Esophagus muscularis mucosa (tissue), 4 donors: ENCODE results near the gene SRPRA. TPM values are rescaled to one million over a fixed set of nuclear protein-coding genes. Genes with fewer than 3 reads are reported as not detected.

Source experiments
- DNase-seq: peaks from one replicate; pipeline ENCODE4 v3.0.0-alpha.2; 2017; ENCODE audit errors: extremely low spot score
- H3K27ac ChIP-seq, 4 donors: fragments of 200-600 bp; sonication (generic); replicated peaks in 1 of 4; 1 replicate in 3 of 4; 2 replicates in 1 of 4; pipeline ENCODE4 v1.5.1; 2016 to 2019; ENCODE audit warnings: mild to moderate bottlenecking in 1 of 4
- H3K27me3 ChIP-seq, 4 donors: fragments of 200-600 bp; sonication (generic); one replicate each; pipeline versions ENCODE4 v1.5.1 to v1.6.0; 2016 to 2019
- H3K36me3 ChIP-seq, 4 donors: fragments of 200-600 bp; sonication (generic); one replicate each; pipeline ENCODE4 v1.5.1; 2016 to 2019
- H3K4me1 ChIP-seq, 4 donors: fragments of 200-600 bp; sonication (generic); one replicate each; pipeline ENCODE4 v1.5.1; 2016 to 2019
- H3K4me3 ChIP-seq, 4 donors: fragments of 200-600 bp; sonication (generic); 1 replicate in 2 of 4; 2 replicates in 2 of 4; pipeline ENCODE4 v1.5.1; 2016 to 2019; ENCODE audit warnings: mild to moderate bottlenecking in 4 of 4, moderate library complexity in 1 of 4
- H3K9me3 ChIP-seq, 4 donors: fragments of 200-600 bp; sonication (generic); 1 replicate in 3 of 4; 2 replicates in 1 of 4; pipeline ENCODE4 v1.5.1; 2016 to 2019
- EP300 ChIP-seq: sonication (generic); formaldehyde crosslinking; IDR thresholded peaks from one replicate; pipeline ENCODE4 v1.6.1; 2017; ENCODE audit warnings: antibody characterized with exemption
- POLR2A ChIP-seq: fragments of 450-650 bp; IDR thresholded peaks from one replicate; pipeline ENCODE4 v1.6.1; 2017; ENCODE audit warnings: antibody characterized with exemption, moderate library complexity, mild to moderate bottlenecking, low read depth
- POLR2AphosphoS5 ChIP-seq, 2 donors: sonication (generic); formaldehyde crosslinking; IDR thresholded peaks; one replicate each; pipeline ENCODE4 v1.6.1; 2017; ENCODE audit warnings: antibody characterized with exemption in 2 of 2
- WGBS: methylation state at CpG from one replicate; pipeline ENCODE4 v1.1.5; 2018; 5-methylcytosine and 5-hydroxymethylcytosine counted together
- intact Hi-C: fragments of 100-400 bp; cut with DNase I; formaldehyde crosslinking; loops from one replicate; pipeline ENCODE4 v1.15.1; 2023
- total RNA-seq, 4 donors: library from RNA; depleted of rRNA; stranded (reverse); fragments of >200 nt; gene quantifications; one replicate each; pipeline versions ENCODE4 v1.1.0 to v1.2.1, GENCODE V29; 2016
- TF ChIP-seq, protein P1 (sequence below), 3 experiments: fragments of 200-600 bp in 2 of 3; fragments of 450-650 bp in 1 of 3; sonication (generic) in 2 of 3; IDR thresholded peaks; one replicate each; pipeline ENCODE4 v1.5.1; 2017 to 2019; ENCODE audit warnings: antibody characterized with exemption in 3 of 3, mild to moderate bottlenecking in 2 of 3, moderate library complexity in 1 of 3

SRPRA gene, protein sequence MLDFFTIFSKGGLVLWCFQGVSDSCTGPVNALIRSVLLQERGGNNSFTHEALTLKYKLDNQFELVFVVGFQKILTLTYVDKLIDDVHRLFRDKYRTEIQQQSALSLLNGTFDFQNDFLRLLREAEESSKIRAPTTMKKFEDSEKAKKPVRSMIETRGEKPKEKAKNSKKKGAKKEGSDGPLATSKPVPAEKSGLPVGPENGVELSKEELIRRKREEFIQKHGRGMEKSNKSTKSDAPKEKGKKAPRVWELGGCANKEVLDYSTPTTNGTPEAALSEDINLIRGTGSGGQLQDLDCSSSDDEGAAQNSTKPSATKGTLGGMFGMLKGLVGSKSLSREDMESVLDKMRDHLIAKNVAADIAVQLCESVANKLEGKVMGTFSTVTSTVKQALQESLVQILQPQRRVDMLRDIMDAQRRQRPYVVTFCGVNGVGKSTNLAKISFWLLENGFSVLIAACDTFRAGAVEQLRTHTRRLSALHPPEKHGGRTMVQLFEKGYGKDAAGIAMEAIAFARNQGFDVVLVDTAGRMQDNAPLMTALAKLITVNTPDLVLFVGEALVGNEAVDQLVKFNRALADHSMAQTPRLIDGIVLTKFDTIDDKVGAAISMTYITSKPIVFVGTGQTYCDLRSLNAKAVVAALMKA
- 10 to 100 TPM; 52.7 to 82.0 (median 77.7) TPM for total RNA-seq

DNA sequence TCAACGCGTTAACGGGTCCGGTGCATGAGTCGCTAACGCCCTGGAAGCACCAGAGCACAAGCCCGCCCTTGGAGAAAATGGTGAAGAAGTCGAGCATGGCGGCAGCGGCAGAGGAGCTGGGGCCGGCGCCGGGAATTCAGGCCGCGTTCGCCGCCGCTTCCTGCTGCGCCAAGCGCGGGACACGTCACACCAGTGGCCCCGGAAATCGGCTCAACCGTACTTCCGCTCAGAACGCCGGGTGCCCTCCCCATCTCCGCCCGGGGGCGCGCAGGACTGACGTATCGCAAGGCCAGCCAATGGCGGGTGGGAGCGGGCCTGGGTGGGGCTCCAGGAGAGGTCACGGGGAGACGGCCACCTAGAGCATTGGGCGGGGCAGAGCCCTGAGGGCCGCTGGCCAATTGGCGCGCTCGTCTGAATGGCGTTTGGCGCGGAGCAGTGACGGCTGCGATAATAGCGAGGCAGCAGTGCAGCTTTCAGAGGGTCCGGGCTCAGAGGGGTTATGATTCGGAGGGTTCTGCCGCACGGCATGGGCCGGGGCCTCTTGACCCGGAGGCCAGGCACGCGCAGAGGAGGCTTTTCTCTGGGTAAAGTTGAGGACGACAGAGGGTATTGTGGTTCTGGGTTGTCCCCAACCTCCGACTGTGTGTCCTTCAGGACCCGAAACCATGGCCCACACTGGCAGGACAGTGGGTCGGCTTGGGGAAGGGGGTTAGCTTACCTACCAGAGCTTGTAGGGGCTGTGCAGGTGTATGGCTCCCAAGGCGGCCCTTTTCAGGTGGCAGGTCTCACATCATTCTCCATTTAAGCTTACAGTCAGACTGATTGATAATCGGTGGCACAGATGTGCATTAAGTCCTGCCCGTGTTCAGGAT, at the start of gene SRPRA, which contains the start of gene FOXRED1:
SRPRA (minus strand) TSS at position 188 of the 872 bp plus-strand sequence; CDS start at position 97, 91 bp downstream.
FOXRED1 (plus strand) TSS at position 447 of the 872 bp plus-strand sequence; CDS start at position 500, 53 bp downstream.
- intact Hi-C loops = loop anchor here (5.0 kb wide), 1 partner anchor 57 kb away; the partner anchor contains the start of genes FAM118B and RPUSD4

DNA sequence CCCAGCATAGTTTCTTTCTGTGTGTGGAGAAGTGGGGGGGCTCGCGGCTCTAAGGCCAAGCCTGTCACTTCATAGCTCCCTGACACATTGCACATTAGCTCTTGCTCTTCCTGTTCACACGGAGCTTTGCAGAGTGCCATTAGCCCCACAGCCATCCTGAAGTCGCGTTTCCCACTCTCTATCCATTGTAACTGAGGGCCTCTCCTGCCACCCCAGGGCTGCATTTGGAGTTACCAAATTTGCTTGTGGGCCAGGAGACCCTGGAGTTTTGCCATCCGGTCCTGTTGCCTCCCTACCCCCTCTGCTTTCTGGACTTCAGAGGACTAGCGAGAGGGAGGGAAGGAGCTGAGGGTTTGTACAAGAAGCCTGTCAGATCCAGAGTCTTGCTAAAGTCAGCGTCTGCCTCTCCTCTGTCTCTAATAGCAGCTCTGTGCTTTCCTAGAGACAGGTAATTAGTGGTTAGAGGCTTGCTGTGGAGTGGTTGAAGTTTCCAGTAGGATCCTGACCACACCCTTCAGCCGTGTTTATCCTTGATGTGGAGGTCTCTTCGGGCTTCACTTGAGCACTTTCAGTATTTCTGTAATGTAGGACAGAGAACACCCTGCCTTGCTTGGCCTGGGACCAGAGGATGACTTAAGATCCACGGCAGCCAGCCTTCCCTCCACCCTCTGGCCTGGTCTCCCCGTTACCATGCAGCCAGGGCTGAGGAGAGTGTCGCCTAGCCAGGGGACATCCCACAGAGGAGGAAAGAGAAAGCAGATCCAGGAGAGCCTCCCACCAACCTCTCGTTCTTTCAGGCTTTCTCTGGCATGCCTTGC, 49.3 kb upstream of the SRPRA start:
- TF ChIP-seq POLR2AphosphoS5 (IDR thresholded peaks at IDR 0.05) (peak; percentile 12 to 57), EP300 (no peak)
- Histone ChIP-seq H3K27me3 (no peaks in the 10 kb centered on the region), H3K9me3 (no peaks in the 10 kb centered on the region), H3K4me3 (peak overlapping the region; percentile 27 to 44 (median 38)), H3K4me1 (peaks cover 25 to 28% (median 27%) of the 10 kb centered on the region in 4 donors), H3K27ac (peak overlapping the region; percentile 82 to 85 (median 84)), H3K36me3 (peaks cover 0 to 9% (median under 1%) of the 10 kb centered on the region in 4 donors)
- DNase-seq = peak; percentile 96
- 38% methylated on average over 13 of the region's 14 CpGs for WGBS
- intact Hi-C loops = loop anchor here (1.0 to 10.0 kb wide), 2 partner anchors 15 to 677 kb away; no protein-coding TSS in a partner anchor

More for the DNA sequence above, at the start of gene SRPRA, which contains the start of gene FOXRED1:
- peaks cover 18 to 34% (median 21%) of the 10 kb centered on the region in 4 donors for H3K4me1 ChIP-seq
- TF ChIP-seq, protein P1, sequence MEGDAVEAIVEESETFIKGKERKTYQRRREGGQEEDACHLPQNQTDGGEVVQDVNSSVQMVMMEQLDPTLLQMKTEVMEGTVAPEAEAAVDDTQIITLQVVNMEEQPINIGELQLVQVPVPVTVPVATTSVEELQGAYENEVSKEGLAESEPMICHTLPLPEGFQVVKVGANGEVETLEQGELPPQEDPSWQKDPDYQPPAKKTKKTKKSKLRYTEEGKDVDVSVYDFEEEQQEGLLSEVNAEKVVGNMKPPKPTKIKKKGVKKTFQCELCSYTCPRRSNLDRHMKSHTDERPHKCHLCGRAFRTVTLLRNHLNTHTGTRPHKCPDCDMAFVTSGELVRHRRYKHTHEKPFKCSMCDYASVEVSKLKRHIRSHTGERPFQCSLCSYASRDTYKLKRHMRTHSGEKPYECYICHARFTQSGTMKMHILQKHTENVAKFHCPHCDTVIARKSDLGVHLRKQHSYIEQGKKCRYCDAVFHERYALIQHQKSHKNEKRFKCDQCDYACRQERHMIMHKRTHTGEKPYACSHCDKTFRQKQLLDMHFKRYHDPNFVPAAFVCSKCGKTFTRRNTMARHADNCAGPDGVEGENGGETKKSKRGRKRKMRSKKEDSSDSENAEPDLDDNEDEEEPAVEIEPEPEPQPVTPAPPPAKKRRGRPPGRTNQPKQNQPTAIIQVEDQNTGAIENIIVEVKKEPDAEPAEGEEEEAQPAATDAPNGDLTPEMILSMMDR (IDR thresholded peaks at IDR 0.05) = peak in 1 of 3 experiments; percentile 5
- no peak for TF ChIP-seq EP300
- peak; percentile 95 for TF ChIP-seq POLR2AphosphoS5 (IDR thresholded peaks at IDR 0.05)
- TF ChIP-seq POLR2A = peak; percentile 49
- peaks cover 30 to 53% (median 47%) of the 10 kb centered on the region in 4 donors for H3K36me3 ChIP-seq
- no peaks in the 10 kb centered on the region for H3K27me3 ChIP-seq
- H3K4me3 ChIP-seq = peak within 1 kb of the TSS; percentile 69 to 92 (median 84)
- DNase-seq = peak; percentile 100
- H3K27ac ChIP-seq = peak within 1 kb of the TSS; percentile 87 to 95 (median 91)
- whole genome bisulfite sequencing = 0% methylated on average over 28 of the region's 64 CpGs
- H3K9me3 ChIP-seq = no peaks in the 10 kb centered on the region

DNA sequence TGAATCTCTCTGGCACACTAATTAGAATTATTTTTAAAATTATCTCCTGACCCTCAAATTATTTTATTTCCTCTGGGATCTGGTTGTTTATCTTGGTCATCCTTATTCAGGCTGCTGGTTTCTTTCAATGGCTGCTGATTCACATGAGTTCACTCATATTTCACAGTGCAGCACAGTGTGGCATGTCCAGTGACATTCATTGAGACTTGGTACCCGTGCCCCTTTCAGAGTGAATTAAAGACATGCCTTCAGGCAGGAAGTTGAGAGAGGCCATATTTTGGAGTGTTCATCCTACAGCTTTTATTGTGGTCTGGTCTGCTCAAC, 48.7 kb upstream of the SRPRA start:
- H3K27me3 ChIP-seq = no peaks in the 10 kb centered on the region
- peaks cover 25 to 28% (median 27%) of the 10 kb centered on the region in 4 donors for H3K4me1 ChIP-seq
- H3K36me3 ChIP-seq = peaks cover 0 to 12% (median 3%) of the 10 kb centered on the region in 4 donors
- H3K9me3 ChIP-seq = no peaks in the 10 kb centered on the region
- no peak for DNase-seq
- intact Hi-C loops = loop anchor here (1.0 to 10.0 kb wide), 2 partner anchors 14 to 677 kb away; no protein-coding TSS in a partner anchor
- 55% methylated on average over 1 of the region's 1 CpG for WGBS
- peak overlapping the region in 3 of 4 donors; percentile 27 to 38 (median 37) for H3K4me3 ChIP-seq
- no peak for TF ChIP-seq EP300
- TF ChIP-seq, protein P1 (IDR thresholded peaks at IDR 0.05) = no peak
- TF ChIP-seq POLR2A = no peak
- no peak for TF ChIP-seq POLR2AphosphoS5 (IDR thresholded peaks at IDR 0.05)
- H3K27ac ChIP-seq = peak overlapping the region; percentile 82 to 85 (median 84)

DNA sequence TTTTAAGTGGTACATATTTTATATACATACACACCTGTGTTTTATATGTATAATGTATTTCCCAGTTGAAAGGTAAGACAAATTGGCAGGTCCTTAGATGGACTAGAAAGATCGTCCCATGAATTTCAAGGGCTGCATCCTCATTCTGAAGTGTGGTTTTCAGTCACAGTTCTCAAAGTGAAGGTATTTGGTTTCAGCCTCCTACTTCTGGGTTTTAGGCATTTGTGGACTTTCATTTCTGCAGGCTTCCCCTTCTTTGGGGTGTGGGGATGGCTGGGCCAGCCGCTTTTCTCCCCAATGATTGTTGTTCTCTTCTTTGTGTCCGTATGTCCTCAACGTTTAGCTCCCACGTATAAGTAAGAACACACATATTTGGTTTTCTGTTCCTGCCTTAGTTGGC, 45.1 kb upstream of the SRPRA start:
- intact Hi-C loops = loop anchor here (5.0 to 10.0 kb wide), 3 partner anchors 43 to 681 kb away; partner anchors contain the start of gene ST3GAL4
- Histone ChIP-seq H3K9me3 (no peaks in the 10 kb centered on the region), H3K27me3 (no peaks in the 10 kb centered on the region), H3K4me3 (no peak overlapping the region), H3K4me1 (peaks cover 26 to 32% (median 31%) of the 10 kb centered on the region in 4 donors), H3K36me3 (peaks cover 0 to 26% (median 10%) of the 10 kb centered on the region in 4 donors), H3K27ac (no peak overlapping the region)
- DNase-seq = no peak
- 89% methylated on average over 5 of the region's 5 CpGs for WGBS
- TF ChIP-seq POLR2AphosphoS5 (IDR thresholded peaks at IDR 0.05) = no peak
- no peak for TF ChIP-seq EP300
- TF ChIP-seq, protein P1 (IDR thresholded peaks at IDR 0.05) = no peak
- no peak for TF ChIP-seq POLR2A
